Parathyroid adenoma (tissue), 2 donors: ENCODE results near the gene FRRS1.

Source experiments
- H2AFZ ChIP-seq: fragments of 300-600 bp; sonication (generic); one replicate; pipeline ENCODE4 v1.7.0; 2017; ENCODE audit warnings: antibody characterized with exemption, mild to moderate bottlenecking
- H3K27ac ChIP-seq: fragments of 300-600 bp; sonication (generic); one replicate; pipeline ENCODE4 v1.7.0; 2017
- H3K27me3 ChIP-seq: fragments of 300-600 bp; sonication (generic); one replicate; pipeline ENCODE4 v1.7.0; 2017; ENCODE audit warnings: low read length; ENCODE audit not compliant: control insufficient read depth, insufficient read depth
- H3K36me3 ChIP-seq: fragments of 300-600 bp; sonication (generic); one replicate; pipeline ENCODE4 v1.7.0; 2017; ENCODE audit warnings: low read length; ENCODE audit not compliant: control insufficient read depth, insufficient read depth
- H3K4me1 ChIP-seq: fragments of 300-600 bp; sonication (generic); one replicate; pipeline ENCODE4 v1.7.0; 2017; ENCODE audit warnings: control low read depth
- H3K4me2 ChIP-seq: fragments of 300-600 bp; sonication (generic); one replicate; pipeline ENCODE4 v1.7.0; 2017; ENCODE audit warnings: low read length
- H3K4me3 ChIP-seq: fragments of 300-600 bp; sonication (generic); one replicate; pipeline ENCODE4 v1.7.0; 2017; ENCODE audit warnings: low read depth, low read length
- H3K79me2 ChIP-seq: fragments of 300-600 bp; sonication (generic); one replicate; pipeline ENCODE4 v1.7.0; 2017; ENCODE audit warnings: control low read depth
- H3K9ac ChIP-seq: fragments of 300-600 bp; sonication (generic); one replicate; pipeline ENCODE4 v1.7.0; 2017; ENCODE audit warnings: mild to moderate bottlenecking
- H3K9me3 ChIP-seq: fragments of 300-600 bp; sonication (generic); one replicate; pipeline ENCODE4 v1.7.0; 2017; ENCODE audit warnings: low read length; ENCODE audit not compliant: control insufficient read depth
- CTCF ChIP-seq: fragments of 300-600 bp; sonication (generic); IDR thresholded peaks from one replicate; pipeline ENCODE4 v1.7.0; 2017; ENCODE audit warnings: antibody characterized with exemption, mild to moderate bottlenecking
- donor health status: primary hyperparathyroidism.

FRRS1 gene

GRCh38 chr1:99749504-99750347 lies 16.7 kb downstream of the FRRS1 start:
- H3K9me3 ChIP-seq, result no peaks in the 10 kb centered on the region
- no peak overlapping the region for H3K27ac ChIP-seq
- TF ChIP-seq CTCF, result no peak
- no peak overlapping the region for H3K9ac ChIP-seq
- H2AFZ ChIP-seq, result no peak overlapping the region
- H3K79me2 ChIP-seq, result no peaks in the 10 kb centered on the region
- H3K27me3 ChIP-seq, result no peaks in the 10 kb centered on the region
- H3K4me3 ChIP-seq, result no peak overlapping the region
- no peaks in the 10 kb centered on the region for H3K36me3 ChIP-seq
- H3K4me2 ChIP-seq, result no peak overlapping the region
- no peaks in the 10 kb centered on the region for H3K4me1 ChIP-seq

- Histone ChIP-seq H2AFZ (no peak overlapping the region), H3K27me3 (no peaks in the 10 kb centered on the region), H3K36me3 (no peaks in the 10 kb centered on the region), H3K4me1 (no peaks in the 10 kb centered on the region), H3K79me2 (no peaks in the 10 kb centered on the region), H3K9me3 (no peaks in the 10 kb centered on the region), H3K9ac (no peak overlapping the region), H3K27ac (no peak overlapping the region), H3K4me2 (no peak overlapping the region), H3K4me3 (no peak overlapping the region)
- TF ChIP-seq CTCF, result no peak
Measured at GRCh38 chr1:99748419-99748818, 18.0 kb downstream of the FRRS1 start.

GRCh38 chr1:99745684-99746083 lies 20.8 kb downstream of the FRRS1 start:
- H3K4me2 ChIP-seq, result no peak overlapping the region
- TF ChIP-seq CTCF, result no peak
- no peaks in the 10 kb centered on the region for H3K36me3 ChIP-seq

GRCh38 chr1:99745061-99745460 lies 21.4 kb downstream of the FRRS1 start:
- Histone ChIP-seq H3K79me2 (no peaks in the 10 kb centered on the region), H3K9me3 (no peaks in the 10 kb centered on the region), H3K36me3 (no peaks in the 10 kb centered on the region), H3K27ac (no peak overlapping the region), H3K27me3 (no peaks in the 10 kb centered on the region), H3K9ac (no peak overlapping the region), H3K4me1 (no peaks in the 10 kb centered on the region), H2AFZ (no peak overlapping the region), H3K4me2 (no peak overlapping the region), H3K4me3 (no peak overlapping the region)
- TF ChIP-seq CTCF, result no peak

More at GRCh38 chr1:99745684-99746083, 20.8 kb downstream of the FRRS1 start:
- Histone ChIP-seq H3K9me3 (no peaks in the 10 kb centered on the region), H3K79me2 (no peaks in the 10 kb centered on the region), H3K4me1 (no peaks in the 10 kb centered on the region), H3K27ac (no peak overlapping the region), H3K4me3 (no peak overlapping the region), H2AFZ (no peak overlapping the region), H3K27me3 (no peaks in the 10 kb centered on the region), H3K9ac (no peak overlapping the region)

- Histone ChIP-seq H3K4me2 (no peak overlapping the region), H3K27ac (no peak overlapping the region), H3K79me2 (no peaks in the 10 kb centered on the region), H3K9ac (no peak overlapping the region), H3K4me3 (no peak overlapping the region), H3K36me3 (no peaks in the 10 kb centered on the region), H2AFZ (no peak overlapping the region), H3K9me3 (no peaks in the 10 kb centered on the region), H3K4me1 (no peaks in the 10 kb centered on the region), H3K27me3 (no peaks in the 10 kb centered on the region)
- TF ChIP-seq CTCF, result no peak
Measured at GRCh38 chr1:99740141-99740540, 26.3 kb downstream of the FRRS1 start.
